Fibroblast of the aortic adventitia (primary cell): ENCODE measurements around the gene ABCA2. TPM values are rescaled to one million over a fixed set of nuclear protein-coding genes. Genes with fewer than 3 reads are reported as not detected.
A peak's percentile ranks its signal among the peaks of the same experiment; 100 is the strongest.

Experiments
- DNase-seq: peaks from one replicate; pipeline ENCODE4 v3.0.0-alpha.2; 2010; ENCODE audit warnings: low read depth
- H3K4me3 ChIP-seq: 2 replicates; pipeline ENCODE4 v1.5.1; 2011; ENCODE audit warnings: low read depth, mild to moderate bottlenecking, control low read depth, low read length, moderate library complexity
- CTCF ChIP-seq: IDR thresholded peaks from 2 replicates; pipeline ENCODE4 v1.5.1; 2011; ENCODE audit warnings: mild to moderate bottlenecking, low read length, control low read depth, inconsistent platforms; ENCODE audit not compliant: insufficient read depth
- total RNA-seq: library from RNA; depleted of rRNA; stranded (reverse); fragments of >200 nt; gene quantifications from 2 replicates; pipeline ENCODE4 v1.2.3, GENCODE V29; 2012; ENCODE audit warnings: low replicate concordance

Gene ABCA2
- total RNA-seq: 21.0 and 25.0 TPM in 2 replicates

GRCh38 chr9:137027369-137028262 lies at the start of gene ABCA2:
TSS of gene ABCA2 (minus strand) at chr9:137028237. CDS start at chr9:137028140, 97 bp downstream.
- H3K4me3 ChIP-seq: peak within 1 kb of the TSS; percentile 68
- TF ChIP-seq CTCF: no peak
- DNase-seq: no peak

- TF ChIP-seq CTCF: no peak
- H3K4me3 ChIP-seq: peak within 1 kb of the TSS; percentile 80
- DNase-seq: peak; percentile 49
Measured at GRCh38 chr9:137077010-137077747, 49.1 kb upstream of the ABCA2 start, which contains the start of gene UAP1L1. TSS of gene UAP1L1 (plus strand) at chr9:137077517. CDS start at chr9:137077533, 16 bp downstream.

GRCh38 chr9:137076636-137077009 lies 48.6 kb upstream of the ABCA2 start:
- no peak overlapping the region for H3K4me3 ChIP-seq
- no peak for DNase-seq
- TF ChIP-seq CTCF: no peak

GRCh38 chr9:137075275-137075775 lies 47.3 kb upstream of the ABCA2 start:
- no peak overlapping the region for H3K4me3 ChIP-seq
- no peak for TF ChIP-seq CTCF
- DNase-seq: no peak

- no peak for DNase-seq
- TF ChIP-seq CTCF: no peak
- no peak overlapping the region for H3K4me3 ChIP-seq
Measured at GRCh38 chr9:137074657-137075274, 46.7 kb upstream of the ABCA2 start.

GRCh38 chr9:137073992-137074399 lies 46.0 kb upstream of the ABCA2 start:
- DNase-seq: no peak
- TF ChIP-seq CTCF: no peak
- H3K4me3 ChIP-seq: no peak overlapping the region
